ENCODE results near the gene LRRIQ3.

The LRRIQ3 gene

DNA sequence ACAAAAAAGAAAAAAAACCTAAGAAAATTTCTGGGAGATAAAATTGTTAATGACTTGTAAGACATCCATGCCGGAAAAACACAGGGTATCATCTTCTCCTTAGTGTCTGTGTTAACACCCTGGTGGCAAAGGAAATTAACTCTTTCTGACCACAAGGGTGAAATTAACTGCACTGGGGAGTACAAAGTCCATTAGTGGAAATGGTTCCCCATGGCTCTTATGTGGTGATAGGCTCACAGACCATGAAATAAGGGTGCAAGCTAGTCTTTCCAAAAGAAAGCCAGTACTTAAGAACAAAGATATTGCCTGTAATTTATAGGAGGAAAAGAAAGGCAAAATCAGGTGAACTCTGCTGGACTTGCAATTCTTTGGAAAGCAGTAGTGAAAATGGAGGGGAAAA is 185.4 kb downstream of the LRRIQ3 start:
- Histone ChIP-seq H3K9me3 (no peaks in the 10 kb centered on the region), H3K27me3 (no peaks in the 10 kb centered on the region), H3K36me3 (no peaks in the 10 kb centered on the region), H3K4me3 (ENCODE audit: low read depth, low read length) (no peak overlapping the region), H3K4me1 (no peaks in the 10 kb centered on the region)
- no peak for DNase-seq
- TF ChIP-seq, protein P1, sequence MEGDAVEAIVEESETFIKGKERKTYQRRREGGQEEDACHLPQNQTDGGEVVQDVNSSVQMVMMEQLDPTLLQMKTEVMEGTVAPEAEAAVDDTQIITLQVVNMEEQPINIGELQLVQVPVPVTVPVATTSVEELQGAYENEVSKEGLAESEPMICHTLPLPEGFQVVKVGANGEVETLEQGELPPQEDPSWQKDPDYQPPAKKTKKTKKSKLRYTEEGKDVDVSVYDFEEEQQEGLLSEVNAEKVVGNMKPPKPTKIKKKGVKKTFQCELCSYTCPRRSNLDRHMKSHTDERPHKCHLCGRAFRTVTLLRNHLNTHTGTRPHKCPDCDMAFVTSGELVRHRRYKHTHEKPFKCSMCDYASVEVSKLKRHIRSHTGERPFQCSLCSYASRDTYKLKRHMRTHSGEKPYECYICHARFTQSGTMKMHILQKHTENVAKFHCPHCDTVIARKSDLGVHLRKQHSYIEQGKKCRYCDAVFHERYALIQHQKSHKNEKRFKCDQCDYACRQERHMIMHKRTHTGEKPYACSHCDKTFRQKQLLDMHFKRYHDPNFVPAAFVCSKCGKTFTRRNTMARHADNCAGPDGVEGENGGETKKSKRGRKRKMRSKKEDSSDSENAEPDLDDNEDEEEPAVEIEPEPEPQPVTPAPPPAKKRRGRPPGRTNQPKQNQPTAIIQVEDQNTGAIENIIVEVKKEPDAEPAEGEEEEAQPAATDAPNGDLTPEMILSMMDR (IDR thresholded peaks at IDR 0.05; ENCODE audit: low read depth, low read length): no peak

DNA sequence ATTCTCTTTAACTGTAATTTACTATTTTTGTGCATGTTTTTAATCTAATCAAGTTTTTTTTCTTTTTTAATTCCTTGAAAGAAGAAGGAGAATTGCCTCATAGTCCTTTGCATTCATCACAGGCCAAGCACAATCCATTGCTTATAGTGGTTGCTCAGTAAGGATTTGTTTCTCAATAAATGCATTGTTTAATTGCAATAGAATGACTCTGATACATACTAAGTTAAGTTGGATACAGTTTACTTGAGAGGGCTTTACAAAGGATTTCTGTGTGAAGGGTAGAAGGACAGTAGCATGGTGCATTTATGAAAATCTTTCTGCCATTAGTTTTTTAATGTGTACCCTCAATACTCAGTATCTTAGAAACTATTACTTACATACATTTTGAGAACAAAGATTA is 186.2 kb downstream of the LRRIQ3 start:
- H3K4me3 ChIP-seq (ENCODE audit: low read depth, low read length): no peak overlapping the region
- TF ChIP-seq, protein P1 (IDR thresholded peaks at IDR 0.05; ENCODE audit: low read depth, low read length): no peak
- no peaks in the 10 kb centered on the region for H3K36me3 ChIP-seq
- H3K4me1 ChIP-seq: no peaks in the 10 kb centered on the region
- no peak for DNase-seq
- H3K9me3 ChIP-seq: no peaks in the 10 kb centered on the region
- no peaks in the 10 kb centered on the region for H3K27me3 ChIP-seq

DNA sequence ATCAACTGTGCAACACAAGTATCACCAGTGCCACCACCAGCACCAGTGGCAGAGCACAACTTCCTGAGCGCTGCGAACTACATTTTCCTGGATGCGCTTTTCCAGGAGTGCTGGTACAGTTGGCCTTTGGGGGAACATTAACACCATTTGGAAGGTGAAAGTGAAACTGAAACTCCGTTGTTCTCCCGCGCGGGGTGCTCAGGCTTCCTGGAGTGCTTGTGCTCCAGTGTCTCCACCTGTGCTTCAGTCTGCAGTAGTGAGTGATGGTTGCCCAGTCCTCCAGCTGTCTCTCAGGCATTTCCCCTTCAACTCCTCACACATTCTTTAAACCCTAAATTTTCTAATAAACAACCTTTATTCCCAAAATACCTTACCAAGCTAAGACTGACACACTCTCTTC is 187.8 kb downstream of the LRRIQ3 start:
- no peaks in the 10 kb centered on the region for H3K9me3 ChIP-seq
- no peaks in the 10 kb centered on the region for H3K36me3 ChIP-seq
- TF ChIP-seq, protein P1 (IDR thresholded peaks at IDR 0.05; ENCODE audit: low read depth, low read length): no peak
- DNase-seq: no peak
- no peaks in the 10 kb centered on the region for H3K27me3 ChIP-seq
- no peak overlapping the region for H3K4me3 ChIP-seq (ENCODE audit: low read depth, low read length)
- H3K4me1 ChIP-seq: no peaks in the 10 kb centered on the region

DNA sequence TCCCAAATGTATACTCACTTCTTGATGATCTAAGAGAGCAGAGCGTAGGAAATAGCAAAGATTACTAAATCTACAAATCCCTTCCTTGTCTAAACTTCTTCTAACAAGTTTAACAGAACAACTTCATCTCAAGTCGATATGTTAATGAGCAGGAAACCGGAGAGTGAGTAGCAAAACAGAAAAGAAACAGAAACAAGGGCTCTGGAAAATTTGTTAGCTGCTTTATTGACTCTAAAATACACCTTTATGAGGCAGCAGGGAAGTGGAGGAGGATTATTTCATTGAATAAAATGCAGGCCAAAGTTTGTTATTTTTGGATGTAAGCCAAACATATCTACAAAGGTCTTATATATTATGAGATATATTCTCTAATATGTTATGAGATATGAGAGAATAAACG is 192.4 kb downstream of the LRRIQ3 start:
- no peaks in the 10 kb centered on the region for H3K27me3 ChIP-seq
- DNase-seq: no peak
- no peak overlapping the region for H3K4me3 ChIP-seq (ENCODE audit: low read depth, low read length)
- no peaks in the 10 kb centered on the region for H3K36me3 ChIP-seq
- TF ChIP-seq, protein P1 (IDR thresholded peaks at IDR 0.05; ENCODE audit: low read depth, low read length): no peak
- H3K9me3 ChIP-seq: no peaks in the 10 kb centered on the region
- no peaks in the 10 kb centered on the region for H3K4me1 ChIP-seq

DNA sequence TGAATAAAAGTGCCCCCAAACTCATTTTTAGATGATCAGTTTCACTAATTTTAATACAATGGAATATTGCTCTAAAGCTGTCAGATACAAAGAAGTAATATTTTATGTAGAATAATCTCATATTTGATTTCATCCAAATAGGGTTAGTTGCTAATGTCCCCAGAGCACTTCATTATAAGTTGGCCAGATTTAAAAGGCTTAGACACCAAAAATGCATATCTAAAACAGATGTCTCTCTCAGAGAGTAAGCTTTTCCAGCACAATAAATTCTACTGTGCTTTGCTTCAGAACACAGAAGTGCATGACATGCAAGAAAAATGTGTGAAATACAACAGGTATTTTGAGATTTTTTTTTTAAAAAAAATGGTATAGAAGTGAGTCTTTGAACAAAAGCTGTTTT is 194.2 kb downstream of the LRRIQ3 start:
- Histone ChIP-seq H3K9me3 (no peaks in the 10 kb centered on the region), H3K27me3 (no peaks in the 10 kb centered on the region), H3K36me3 (no peaks in the 10 kb centered on the region), H3K4me3 (ENCODE audit: low read depth, low read length) (no peak overlapping the region), H3K4me1 (no peaks in the 10 kb centered on the region)
- TF ChIP-seq, protein P1 (IDR thresholded peaks at IDR 0.05; ENCODE audit: low read depth, low read length): no peak
- DNase-seq: no peak

DNA sequence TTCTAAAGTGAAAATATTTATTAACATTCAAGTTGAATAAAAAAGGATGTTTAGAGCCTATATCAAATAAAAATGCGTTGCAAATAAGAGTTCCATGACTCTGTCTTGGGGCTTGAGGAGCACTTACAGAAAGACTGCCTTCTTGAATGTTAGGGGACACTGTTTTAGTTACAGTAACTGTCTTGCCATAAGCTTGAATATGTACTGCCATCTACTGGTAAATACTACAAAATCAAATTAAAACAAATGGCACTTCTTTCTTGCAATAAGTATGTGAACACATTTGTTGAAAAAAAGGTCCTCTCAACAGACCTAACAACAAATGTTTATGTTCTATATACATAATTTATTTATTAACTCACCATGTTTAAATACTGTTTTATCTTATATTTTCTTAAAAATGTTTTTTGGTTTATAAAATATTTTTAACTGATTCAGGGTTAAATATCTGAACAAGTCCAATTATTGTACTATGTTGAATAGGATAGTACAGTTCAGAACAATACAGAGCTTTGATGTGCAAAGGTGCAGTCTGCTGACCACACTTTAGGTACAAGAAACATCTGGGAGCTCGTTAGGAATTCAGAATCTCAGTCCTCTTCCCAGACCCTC is 199.5 kb downstream of the LRRIQ3 start:
- Histone ChIP-seq H3K27me3 (no peaks in the 10 kb centered on the region), H3K4me1 (no peaks in the 10 kb centered on the region), H3K9me3 (no peaks in the 10 kb centered on the region), H3K36me3 (no peaks in the 10 kb centered on the region), H3K4me3 (ENCODE audit: low read depth, low read length) (no peak overlapping the region)
- TF ChIP-seq, protein P1 (IDR thresholded peaks at IDR 0.05; ENCODE audit: low read depth, low read length): peak; percentile 35; the same call in 1 of the 2 replicates
- no peak for DNase-seq
